Smooth muscle cell (in vitro differentiated cells): ENCODE measurements around the gene PTPRD. TPM values are rescaled to one million over a fixed set of nuclear protein-coding genes. Genes with fewer than 3 reads are reported as not detected.

Experiments used
- DNase-seq: peaks from one replicate; lab custom pipeline; 2025; ENCODE audit not compliant: unreplicated experiment; lab: John Stamatoyannopoulos, UW
- H2AFZ ChIP-seq: fragments of 200-600 bp; sonication (generic); 2 replicates; pipeline ENCODE4 v1.6.0; 2016; ENCODE audit warnings: antibody characterized with exemption, low read depth, mild to moderate bottlenecking
- H3F3A ChIP-seq: fragments of 200-600 bp; sonication (generic); 2 replicates; pipeline ENCODE4 v1.6.0; 2017; ENCODE audit warnings: antibody characterized with exemption, low read depth
- H3K27ac ChIP-seq: fragments of 200-600 bp; sonication (generic); 2 replicates; pipeline ENCODE4 v1.5.1; 2016; ENCODE audit warnings: low read depth, mild to moderate bottlenecking
- H3K27me3 ChIP-seq: fragments of 200-600 bp; sonication (generic); 2 replicates; pipeline ENCODE4 v1.6.1; 2016; ENCODE audit warnings: low read depth, mild to moderate bottlenecking
- H3K36me3 ChIP-seq: fragments of 200-600 bp; sonication (generic); 2 replicates; pipeline ENCODE4 v1.5.1; 2016; ENCODE audit warnings: low read depth
- H3K4me1 ChIP-seq: fragments of 200-600 bp; sonication (generic); 2 replicates; pipeline ENCODE4 v1.5.1; 2016; ENCODE audit warnings: low read depth
- H3K4me2 ChIP-seq: fragments of 200-600 bp; sonication (generic); 2 replicates; pipeline ENCODE4 v1.6.0; 2016; ENCODE audit warnings: mild to moderate bottlenecking
- H3K4me3 ChIP-seq: fragments of 200-600 bp; sonication (generic); 2 replicates; pipeline ENCODE4 v1.5.1; 2016; ENCODE audit warnings: mild to moderate bottlenecking
- H3K79me2 ChIP-seq: fragments of 200-600 bp; sonication (generic); 2 replicates; pipeline ENCODE4 v1.6.0; 2016; ENCODE audit warnings: low read depth, mild to moderate bottlenecking
- H3K9ac ChIP-seq: fragments of 200-600 bp; sonication (generic); 2 replicates; pipeline ENCODE4 v1.6.0; 2016; ENCODE audit warnings: low read depth
- H3K9me3 ChIP-seq: fragments of 200-600 bp; sonication (generic); replicated peaks from 2 replicates; pipeline ENCODE4 v1.5.1; 2016; ENCODE audit warnings: low read depth
- H4K20me1 ChIP-seq: fragments of 200-600 bp; sonication (generic); 2 replicates; pipeline ENCODE4 v1.6.0; 2016; ENCODE audit warnings: low read depth
- CTCF ChIP-seq: fragments of 200-600 bp; sonication (generic); IDR thresholded peaks from 2 replicates; pipeline ENCODE4 v1.5.1; 2017; ENCODE audit warnings: borderline replicate concordance, mild to moderate bottlenecking, antibody characterized with exemption; ENCODE audit not compliant: insufficient read depth, poor library complexity, severe bottlenecking
- WGBS: methylation state at CpG from one replicate; pipeline ENCODE4 v1.1.7; 2016; ENCODE audit warnings: low lambda C conversion rate; 5-methylcytosine and 5-hydroxymethylcytosine counted together
- polyA plus RNA-seq: library from polyadenylated mRNA; unstranded; fragments of >200 nt; fragmentation: Nextera tagmentation; extraction: Ambion mirVana; gene quantifications from 2 replicates; pipeline ENCODE4 v1.2.1, GENCODE V29; 2016
- total RNA-seq: library from RNA; depleted of rRNA; stranded (reverse); fragments of >200 nt; gene quantifications from 2 replicates; pipeline ENCODE4 v1.2.3, GENCODE V29; 2014

Gene PTPRD
- total and polyA plus RNA-seq, 2 experiments from 2014 or later: 6.5 to 61.0 TPM

- Histone ChIP-seq H3F3A (no peaks in the 10 kb centered on the region), H4K20me1 (no peaks in the 10 kb centered on the region), H3K4me3 (no peak overlapping the region), H3K4me2 (no peak overlapping the region), H3K27ac (no peak overlapping the region), H3K9ac (no peak overlapping the region), H3K27me3 (no peaks in the 10 kb centered on the region), H3K36me3 (no peaks in the 10 kb centered on the region), H2AFZ (no peak overlapping the region), H3K9me3 (no peaks in the 10 kb centered on the region), H3K79me2 (no peaks in the 10 kb centered on the region), H3K4me1 (no peaks in the 10 kb centered on the region)
- DNase-seq: no peak
- no peak for TF ChIP-seq CTCF
These were observed 2156.5 kb downstream of the PTPRD start for GRCh38 chr9:8456344-8456743.

GRCh38 chr9:8450810-8451545 is 2161.8 kb downstream of the PTPRD start:
- DNase-seq: no peak
- Histone ChIP-seq H3K4me3 (no peak overlapping the region), H3F3A (no peaks in the 10 kb centered on the region), H4K20me1 (no peaks in the 10 kb centered on the region), H3K4me2 (no peak overlapping the region), H3K9me3 (no peaks in the 10 kb centered on the region), H3K27ac (no peak overlapping the region), H3K79me2 (no peaks in the 10 kb centered on the region), H3K36me3 (no peaks in the 10 kb centered on the region), H3K9ac (no peak overlapping the region), H3K27me3 (no peaks in the 10 kb centered on the region), H3K4me1 (no peaks in the 10 kb centered on the region), H2AFZ (no peak overlapping the region)
- 94% methylated on average over 9 of the region's 9 CpGs for WGBS
- no peak for TF ChIP-seq CTCF

- no peak overlapping the region for H3K9ac ChIP-seq
- no peak overlapping the region for H2AFZ ChIP-seq
- WGBS: 96% methylated on average over 7 of the region's 7 CpGs
- H3K9me3 ChIP-seq: no peaks in the 10 kb centered on the region
- DNase-seq: no peak
- H3K27me3 ChIP-seq: no peaks in the 10 kb centered on the region
- TF ChIP-seq CTCF: no peak
- H4K20me1 ChIP-seq: no peaks in the 10 kb centered on the region
- H3K27ac ChIP-seq: no peak overlapping the region
- H3K36me3 ChIP-seq: no peaks in the 10 kb centered on the region
- H3F3A ChIP-seq: no peaks in the 10 kb centered on the region
- H3K4me1 ChIP-seq: no peaks in the 10 kb centered on the region
- no peak overlapping the region for H3K4me3 ChIP-seq
- no peaks in the 10 kb centered on the region for H3K79me2 ChIP-seq
- no peak overlapping the region for H3K4me2 ChIP-seq
These were observed 2164.6 kb downstream of the PTPRD start for GRCh38 chr9:8448226-8448625.

- H3K4me2 ChIP-seq: no peak overlapping the region
- no peaks in the 10 kb centered on the region for H3K9me3 ChIP-seq
- no peaks in the 10 kb centered on the region for H3K79me2 ChIP-seq
- no peaks in the 10 kb centered on the region for H3K27me3 ChIP-seq
- DNase-seq: no peak
- no peaks in the 10 kb centered on the region for H3F3A ChIP-seq
- H3K9ac ChIP-seq: no peak overlapping the region
- no peak overlapping the region for H3K27ac ChIP-seq
- H4K20me1 ChIP-seq: no peaks in the 10 kb centered on the region
- H3K4me1 ChIP-seq: no peaks in the 10 kb centered on the region
- H2AFZ ChIP-seq: no peak overlapping the region
- no peak overlapping the region for H3K4me3 ChIP-seq
- 93% methylated on average over 4 of the region's 4 CpGs for WGBS
- no peak for TF ChIP-seq CTCF
- no peaks in the 10 kb centered on the region for H3K36me3 ChIP-seq
These were observed 2165.2 kb downstream of the PTPRD start for GRCh38 chr9:8447601-8448000.
